Measurements from ENCODE around the gene ST3GAL5. TPM values are rescaled to one million over a fixed set of nuclear protein-coding genes. Genes with fewer than 3 reads are reported as not detected.
A peak's percentile ranks its signal among the peaks of the same experiment; 100 is the strongest.

The ST3GAL5 gene
- polyA plus RNA-seq, 1 of the 3 experiments (the other 2 are of a cell fraction) = 37.6 TPM

DNA sequence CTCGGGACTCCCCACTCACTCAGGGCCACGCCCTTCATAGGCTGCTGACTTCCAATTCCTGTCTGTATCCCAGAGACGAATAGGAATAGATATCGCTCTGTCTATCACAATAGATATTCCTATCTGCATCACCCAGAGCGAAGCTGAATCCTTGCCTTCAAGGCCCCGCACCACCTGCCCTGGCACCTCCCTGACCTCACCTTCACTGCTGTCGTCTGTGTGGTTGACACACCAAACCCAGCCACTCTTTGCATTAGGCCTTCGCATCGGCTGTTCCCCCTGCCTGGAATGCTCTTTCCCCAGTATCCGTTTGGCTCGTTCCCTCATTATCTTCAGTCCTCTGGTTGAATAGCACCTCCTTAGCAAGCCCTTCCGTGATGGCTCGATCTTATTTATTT, 91.5 kb downstream of the ST3GAL5 start (continued):
- TF ChIP-seq, protein P1, sequence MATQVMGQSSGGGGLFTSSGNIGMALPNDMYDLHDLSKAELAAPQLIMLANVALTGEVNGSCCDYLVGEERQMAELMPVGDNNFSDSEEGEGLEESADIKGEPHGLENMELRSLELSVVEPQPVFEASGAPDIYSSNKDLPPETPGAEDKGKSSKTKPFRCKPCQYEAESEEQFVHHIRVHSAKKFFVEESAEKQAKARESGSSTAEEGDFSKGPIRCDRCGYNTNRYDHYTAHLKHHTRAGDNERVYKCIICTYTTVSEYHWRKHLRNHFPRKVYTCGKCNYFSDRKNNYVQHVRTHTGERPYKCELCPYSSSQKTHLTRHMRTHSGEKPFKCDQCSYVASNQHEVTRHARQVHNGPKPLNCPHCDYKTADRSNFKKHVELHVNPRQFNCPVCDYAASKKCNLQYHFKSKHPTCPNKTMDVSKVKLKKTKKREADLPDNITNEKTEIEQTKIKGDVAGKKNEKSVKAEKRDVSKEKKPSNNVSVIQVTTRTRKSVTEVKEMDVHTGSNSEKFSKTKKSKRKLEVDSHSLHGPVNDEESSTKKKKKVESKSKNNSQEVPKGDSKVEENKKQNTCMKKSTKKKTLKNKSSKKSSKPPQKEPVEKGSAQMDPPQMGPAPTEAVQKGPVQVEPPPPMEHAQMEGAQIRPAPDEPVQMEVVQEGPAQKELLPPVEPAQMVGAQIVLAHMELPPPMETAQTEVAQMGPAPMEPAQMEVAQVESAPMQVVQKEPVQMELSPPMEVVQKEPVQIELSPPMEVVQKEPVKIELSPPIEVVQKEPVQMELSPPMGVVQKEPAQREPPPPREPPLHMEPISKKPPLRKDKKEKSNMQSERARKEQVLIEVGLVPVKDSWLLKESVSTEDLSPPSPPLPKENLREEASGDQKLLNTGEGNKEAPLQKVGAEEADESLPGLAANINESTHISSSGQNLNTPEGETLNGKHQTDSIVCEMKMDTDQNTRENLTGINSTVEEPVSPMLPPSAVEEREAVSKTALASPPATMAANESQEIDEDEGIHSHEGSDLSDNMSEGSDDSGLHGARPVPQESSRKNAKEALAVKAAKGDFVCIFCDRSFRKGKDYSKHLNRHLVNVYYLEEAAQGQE (IDR thresholded peaks at IDR 0.05; ENCODE audit: low read depth, low read length) = no peak
- no peak for TF ChIP-seq FOXJ3 (CRISPR knock-in tag; IDR thresholded peaks at IDR 0.05)
- no peak for TF ChIP-seq GABPA (IDR thresholded peaks at IDR 0.05; ENCODE audit: low read depth)
- TF ChIP-seq TCF12 (IDR thresholded peaks at IDR 0.05) = no peak
- TF ChIP-seq TEAD4 (IDR thresholded peaks at IDR 0.05; ENCODE audit: borderline replicate concordance, insufficient read depth) = no peak
- TF ChIP-seq RCOR1 (IDR thresholded peaks at IDR 0.05; ENCODE audit: low read length) = no peak
- no peak for TF ChIP-seq MXI1 (IDR thresholded peaks at IDR 0.05; ENCODE audit: low read depth, low read length)
- TF ChIP-seq, protein P2, sequence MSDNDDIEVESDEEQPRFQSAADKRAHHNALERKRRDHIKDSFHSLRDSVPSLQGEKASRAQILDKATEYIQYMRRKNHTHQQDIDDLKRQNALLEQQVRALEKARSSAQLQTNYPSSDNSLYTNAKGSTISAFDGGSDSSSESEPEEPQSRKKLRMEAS (IDR thresholded peaks at IDR 0.05; ENCODE audit: low read depth) = no peak
- TF ChIP-seq CHD2 (IDR thresholded peaks at IDR 0.05; ENCODE audit: low read length, partially characterized antibody) = no peak

DNA sequence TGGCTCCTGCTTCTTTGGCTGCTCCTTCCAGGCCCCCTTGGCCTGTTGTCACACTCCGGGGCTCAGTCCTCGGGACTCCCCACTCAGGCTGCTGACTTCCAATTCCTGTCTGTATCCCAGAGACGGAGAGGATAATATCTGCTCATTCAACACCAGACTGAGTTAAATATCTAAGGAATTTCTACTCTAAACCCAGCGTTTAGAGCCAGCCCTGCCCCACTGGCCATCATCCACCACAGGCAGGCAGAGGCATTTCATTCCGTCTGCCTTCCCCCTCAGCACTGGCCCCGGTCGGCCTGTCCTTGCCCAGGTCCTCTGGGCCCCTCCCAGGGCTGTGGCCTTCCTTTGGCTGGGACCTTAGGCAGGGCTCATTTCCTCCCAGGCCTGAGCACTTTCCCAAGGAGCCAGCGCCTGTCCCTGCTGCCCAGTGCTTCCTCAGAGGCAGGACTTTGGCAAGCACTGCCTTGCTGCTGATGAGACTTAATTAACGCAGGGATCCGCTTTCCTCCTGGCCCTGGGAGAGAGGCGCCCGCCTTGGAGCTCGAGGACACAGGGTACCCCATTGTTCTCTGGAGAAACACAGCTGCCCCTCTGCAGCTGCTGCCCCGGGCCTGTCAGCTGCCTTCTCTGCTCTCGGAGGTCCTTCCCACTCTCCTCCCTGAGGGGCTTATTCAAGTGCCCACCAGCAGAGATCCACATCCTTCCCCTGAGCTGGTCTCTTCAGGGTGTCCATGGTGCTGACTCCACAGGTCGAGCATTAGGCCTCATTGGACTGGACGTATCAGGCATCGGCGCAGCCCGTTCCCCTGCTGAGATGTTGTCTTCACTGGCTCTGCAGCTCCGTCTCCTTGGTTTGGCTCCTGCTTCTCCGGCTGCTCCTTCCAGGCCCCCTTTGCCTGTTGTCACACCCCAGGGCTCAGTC, 92.2 kb downstream of the ST3GAL5 start:
- no peaks in the 10 kb centered on the region for H3K9me2 ChIP-seq
- H3F3A ChIP-seq (replicated peaks; ENCODE audit: insufficient read depth) = peaks cover 30% of the 10 kb centered on the region
- no peaks in the 10 kb centered on the region for H3K9me3 ChIP-seq
- POLR2A ChIA-PET = no interaction called here
- H3K36me3 ChIP-seq (replicated peaks in 1 of 2; ENCODE audit: control insufficient read depth in 1 of 2, insufficient read depth in 2 of 2, low read length in 1 of 2) = no peaks in the 10 kb centered on the region
- TF ChIP-seq, protein P2 (IDR thresholded peaks at IDR 0.05; ENCODE audit: low read depth) = no peak
- TF ChIP-seq, protein P3, sequence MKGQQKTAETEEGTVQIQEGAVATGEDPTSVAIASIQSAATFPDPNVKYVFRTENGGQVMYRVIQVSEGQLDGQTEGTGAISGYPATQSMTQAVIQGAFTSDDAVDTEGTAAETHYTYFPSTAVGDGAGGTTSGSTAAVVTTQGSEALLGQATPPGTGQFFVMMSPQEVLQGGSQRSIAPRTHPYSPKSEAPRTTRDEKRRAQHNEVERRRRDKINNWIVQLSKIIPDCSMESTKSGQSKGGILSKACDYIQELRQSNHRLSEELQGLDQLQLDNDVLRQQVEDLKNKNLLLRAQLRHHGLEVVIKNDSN (IDR thresholded peaks at IDR 0.05; ENCODE audit: borderline replicate concordance, low read depth) = no peak
- TF ChIP-seq GATA2 (CRISPR knock-in tag; IDR thresholded peaks at IDR 0.05) (no peak), NFIC (IDR thresholded peaks at IDR 0.05; ENCODE audit: borderline replicate concordance) (peak; percentile 24; the same call in 1 of the 2 replicates), FOSL2 (IDR thresholded peaks at IDR 0.05; ENCODE audit: borderline replicate concordance, low read depth) (no peak), RCOR1 (IDR thresholded peaks at IDR 0.05; ENCODE audit: low read length) (no peak), ELF1 (IDR thresholded peaks at IDR 0.05) (no peak), TEAD4 (IDR thresholded peaks at IDR 0.05; ENCODE audit: borderline replicate concordance, insufficient read depth) (no peak)
- TF ChIP-seq, protein P1 (IDR thresholded peaks at IDR 0.05; ENCODE audit: low read depth, low read length) = peak; percentile 84; the same call in 1 of the 2 replicates
- H3K4me1 ChIP-seq (ENCODE audit: control insufficient read depth in 1 of 2, insufficient read depth in 2 of 2, low read depth in 1 of 2, low read length in 1 of 2) = peaks cover 29 to 37% of the 10 kb centered on the region in 2 experiments; a peak in 3 of 4 replicates
- H3K27me3 ChIP-seq (ENCODE audit: insufficient read depth) = no peaks in the 10 kb centered on the region
- no peak overlapping the region for H3K9ac ChIP-seq
- no peaks in the 10 kb centered on the region for H3K79me2 ChIP-seq (ENCODE audit: insufficient read depth)
- CTCF ChIA-PET = interaction anchor here (1.0 to 5.8 kb wide), 6 partner anchors 17 to 159 kb away, joined by 3 to 53 read pairs (median 12); no protein-coding TSS in a partner anchor
- H3K4me2 ChIP-seq = peak overlapping the region; percentile 45; the same call in 1 of the 2 replicates
- peak; percentile 37 for DNase-seq
- H4K20me1 ChIP-seq (ENCODE audit: insufficient read depth) = no peaks in the 10 kb centered on the region
- peak overlapping the region; percentile 40 to 53; a peak in 2 of 4 replicates for H3K27ac ChIP-seq (ENCODE audit: low read depth in 2 of 2, low read length in 1 of 2)
- WGBS (ENCODE audit: low lambda C conversion rate) = 52% methylated on average over 14 of the region's 22 CpGs
- H2AFZ ChIP-seq (ENCODE audit: low read depth) = peak overlapping the region; percentile 17; the same call in 1 of the 2 replicates
- H3K4me3 ChIP-seq (ENCODE audit: low read depth in 2 of 2, low read length in 1 of 2) = no peak overlapping the region
